ENCODE results near the gene DNMT3A.

DNA sequence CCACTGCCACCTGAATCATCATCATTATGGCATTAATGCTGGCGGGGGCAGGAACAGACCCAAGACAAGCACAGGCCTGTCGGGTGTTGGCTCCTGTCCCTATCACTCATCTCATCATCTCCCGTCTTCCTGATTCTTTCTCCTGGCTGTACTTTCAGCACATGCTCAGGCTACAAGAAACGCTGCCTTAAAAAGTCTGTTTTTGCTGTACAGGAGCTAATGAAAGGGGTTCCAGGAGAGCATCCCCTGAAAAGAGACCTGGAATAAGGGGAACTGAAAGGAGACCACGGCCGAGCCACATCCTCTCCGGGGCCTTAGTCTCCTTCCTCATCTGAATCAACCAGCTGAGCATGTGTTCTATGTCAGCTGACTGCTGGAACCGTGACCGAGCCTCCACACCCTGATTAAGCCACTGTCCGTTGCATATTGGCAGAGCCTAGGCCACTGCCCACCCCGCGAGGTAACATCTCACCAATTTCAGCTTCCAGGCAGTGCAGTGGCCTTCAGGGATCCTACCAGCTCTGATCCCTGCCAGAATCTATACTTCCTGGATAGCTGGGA lies 62.6 kb downstream of the DNMT3A start:
- no peak for TF ChIP-seq HDGF (IDR thresholded peaks at IDR 0.05; ENCODE audit: borderline replicate concordance)
- TF ChIP-seq BHLHE40 (IDR thresholded peaks at IDR 0.05; ENCODE audit: borderline replicate concordance), result no peak
- TF ChIP-seq ZNF384 (IDR thresholded peaks at IDR 0.05), result no peak
- TF ChIP-seq SUZ12 (IDR thresholded peaks at IDR 0.05), result no peak
- TF ChIP-seq L3MBTL2 (conservative IDR thresholded peaks at IDR 0.05), result no peak
- no peak for TF ChIP-seq SP1 (IDR thresholded peaks at IDR 0.05)
- TF ChIP-seq CTBP1 (IDR thresholded peaks at IDR 0.05; ENCODE audit: borderline replicate concordance), result no peak
- TF ChIP-seq FOXA1 (IDR thresholded peaks at IDR 0.05), result no peak
- no peak for TF ChIP-seq FOXK2 (IDR thresholded peaks at IDR 0.05)

All from HEK293T (cell line).